Calu3 (cell line): ENCODE results near the gene CDK1. TPM values are rescaled to one million over a fixed set of nuclear protein-coding genes. Genes with fewer than 3 reads are reported as not detected.

Experiments used
- BruUV-seq: library from RNA; stranded (reverse); fragments of 400-500 nt; replicated peaks from 2 replicates; lab custom pipeline; 2021; lab: Mats Ljungman, UMichigan
- CTCF ChIA-PET: fragments of 300-600 bp; sonication (Branson Sonifier 250); formaldehyde crosslinking; loops from one replicate; lab custom pipeline; 2022; ENCODE audit warnings: antibody characterized with exemption; lab: Charles Lee
- DNase-seq: peaks from one replicate; pipeline ENCODE4 v3.0.0; 2022
- H3K27ac Mint-ChIP-seq: one replicate; pipeline ENCODE4 v1.8.0; 2022; ENCODE audit warnings: mixed read lengths; ENCODE audit not compliant: unreplicated experiment
- H3K27me3 Mint-ChIP-seq: one replicate; pipeline ENCODE4 v1.8.0; 2022; ENCODE audit warnings: mixed read lengths; ENCODE audit not compliant: unreplicated experiment
- H3K36me3 Mint-ChIP-seq: one replicate; pipeline ENCODE4 v1.8.0; 2022; ENCODE audit warnings: mild to moderate bottlenecking, moderate library complexity, mixed read lengths; ENCODE audit not compliant: insufficient read depth, unreplicated experiment
- H3K4me1 Mint-ChIP-seq: one replicate; pipeline ENCODE4 v1.8.0; 2022; ENCODE audit warnings: mild to moderate bottlenecking, low read depth, mixed read lengths; ENCODE audit not compliant: unreplicated experiment
- H3K4me3 Mint-ChIP-seq: one replicate; pipeline ENCODE4 v1.8.0; 2022; ENCODE audit warnings: mild to moderate bottlenecking, low read depth, moderate library complexity, mixed read lengths; ENCODE audit not compliant: unreplicated experiment
- H3K9me3 Mint-ChIP-seq: one replicate; pipeline ENCODE4 v1.8.0; 2022; ENCODE audit warnings: low read depth, mixed read lengths; ENCODE audit not compliant: unreplicated experiment
- CTCF ChIP-seq: fragments of 200-600 bp; IDR thresholded peaks from one replicate; pipeline ENCODE4 v1.8.0; 2022; ENCODE audit warnings: antibody characterized with exemption; ENCODE audit not compliant: unreplicated experiment
- intact Hi-C: fragments of 100-400 bp; cut with micrococcal nuclease; formaldehyde crosslinking; loops from one replicate; pipeline ENCODE4 v1.10.0; 2022; ENCODE audit not compliant: unreplicated experiment
- total RNA-seq: library from RNA; stranded (reverse); gene quantifications from 2 replicates; pipeline ENCODE4 v1.2.3, GENCODE V29; 2022

The CDK1 gene
- total RNA-seq, 1 experiment from 2014 or later = 140 TPM

- CTCF ChIA-PET = no interaction called here
- DNase-seq = no peak
- Mint-ChIP-seq H3K9me3 (no peaks in the 10 kb centered on the region), H3K27ac (no peak overlapping the region), H3K4me1 (peaks cover 9% of the 10 kb centered on the region), H3K36me3 (no peaks in the 10 kb centered on the region), H3K27me3 (no peaks in the 10 kb centered on the region), H3K4me3 (no peak overlapping the region)
- intact Hi-C loops = no loop called here
- no peak for TF ChIP-seq CTCF
- BruUV-seq = no TSS peak
Measured at GRCh38 chr10:60759181-60759580, 19.1 kb upstream of the CDK1 start.

- peaks cover 2% of the 10 kb centered on the region for H3K9me3 Mint-ChIP-seq
- no peak for TF ChIP-seq CTCF
- intact Hi-C loops = no loop called here
- no peak overlapping the region for H3K27ac Mint-ChIP-seq
- no peak overlapping the region for H3K4me3 Mint-ChIP-seq
- no peaks in the 10 kb centered on the region for H3K27me3 Mint-ChIP-seq
- CTCF ChIA-PET = no interaction called here
- no peaks in the 10 kb centered on the region for H3K36me3 Mint-ChIP-seq
- BruUV-seq = no TSS peak
- DNase-seq = no peak
- H3K4me1 Mint-ChIP-seq = peaks cover 9% of the 10 kb centered on the region
Measured at GRCh38 chr10:60760711-60761210, 17.5 kb upstream of the CDK1 start.

- Mint-ChIP-seq H3K4me3 (no peak overlapping the region), H3K27ac (no peak overlapping the region), H3K4me1 (peaks cover 2% of the 10 kb centered on the region), H3K9me3 (peaks cover 2% of the 10 kb centered on the region), H3K36me3 (no peaks in the 10 kb centered on the region), H3K27me3 (no peaks in the 10 kb centered on the region)
- no peak for DNase-seq
- CTCF ChIA-PET = no interaction called here
- BruUV-seq = no TSS peak
- intact Hi-C loops = no loop called here
- no peak for TF ChIP-seq CTCF
Measured at GRCh38 chr10:60762554-60762953, 15.7 kb upstream of the CDK1 start.

- H3K27ac Mint-ChIP-seq = no peak overlapping the region
- peaks cover 2% of the 10 kb centered on the region for H3K9me3 Mint-ChIP-seq
- DNase-seq = no peak
- no peak for TF ChIP-seq CTCF
- intact Hi-C loops = no loop called here
- CTCF ChIA-PET = interaction anchor here (1.0 to 1.3 kb wide), 2 partner anchors 34 to 321 kb away, joined by 3 to 5 read pairs; no protein-coding TSS in a partner anchor
- no peak overlapping the region for H3K4me3 Mint-ChIP-seq
- no peaks in the 10 kb centered on the region for H3K36me3 Mint-ChIP-seq
- H3K27me3 Mint-ChIP-seq = no peaks in the 10 kb centered on the region
- peaks cover 14% of the 10 kb centered on the region for H3K4me1 Mint-ChIP-seq
- no TSS peak for BruUV-seq
Measured at GRCh38 chr10:60767424-60767823, 10.9 kb upstream of the CDK1 start.
